Measurements from ENCODE around the gene ZSWIM1. TPM values are rescaled to one million over a fixed set of nuclear protein-coding genes. Genes with fewer than 3 reads are reported as not detected.

ZSWIM1 gene
- total RNA-seq, 1 donor from 2014 or later, result 17.3 TPM

DNA sequence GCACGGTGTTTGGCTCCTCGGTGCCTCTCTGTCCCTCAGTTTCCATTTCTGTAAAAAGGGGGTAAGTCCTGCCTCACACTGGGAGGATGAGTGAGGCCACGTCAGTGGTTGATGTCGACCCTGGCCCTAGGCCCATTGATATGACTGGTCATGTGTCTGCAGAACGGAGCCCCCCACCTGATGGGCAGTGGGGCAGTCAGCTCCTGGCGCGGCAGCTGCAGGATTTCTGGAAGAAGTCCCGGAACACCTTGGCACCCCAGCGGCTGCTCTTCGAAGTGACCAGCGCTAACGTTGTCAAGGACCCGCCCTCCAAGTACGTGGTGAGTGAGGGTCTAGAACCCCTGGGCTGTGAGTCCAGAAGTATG, 46.2 kb upstream of the ZSWIM1 start:
- Mint-ChIP-seq H3K9me3 (no peaks in the 10 kb centered on the region), H3K27me3 (peaks cover 3% of the 10 kb centered on the region)

GRCh38 chr20:45835329-45835765, 45.7 kb upstream of the ZSWIM1 start:
- TF ChIP-seq, protein P1, sequence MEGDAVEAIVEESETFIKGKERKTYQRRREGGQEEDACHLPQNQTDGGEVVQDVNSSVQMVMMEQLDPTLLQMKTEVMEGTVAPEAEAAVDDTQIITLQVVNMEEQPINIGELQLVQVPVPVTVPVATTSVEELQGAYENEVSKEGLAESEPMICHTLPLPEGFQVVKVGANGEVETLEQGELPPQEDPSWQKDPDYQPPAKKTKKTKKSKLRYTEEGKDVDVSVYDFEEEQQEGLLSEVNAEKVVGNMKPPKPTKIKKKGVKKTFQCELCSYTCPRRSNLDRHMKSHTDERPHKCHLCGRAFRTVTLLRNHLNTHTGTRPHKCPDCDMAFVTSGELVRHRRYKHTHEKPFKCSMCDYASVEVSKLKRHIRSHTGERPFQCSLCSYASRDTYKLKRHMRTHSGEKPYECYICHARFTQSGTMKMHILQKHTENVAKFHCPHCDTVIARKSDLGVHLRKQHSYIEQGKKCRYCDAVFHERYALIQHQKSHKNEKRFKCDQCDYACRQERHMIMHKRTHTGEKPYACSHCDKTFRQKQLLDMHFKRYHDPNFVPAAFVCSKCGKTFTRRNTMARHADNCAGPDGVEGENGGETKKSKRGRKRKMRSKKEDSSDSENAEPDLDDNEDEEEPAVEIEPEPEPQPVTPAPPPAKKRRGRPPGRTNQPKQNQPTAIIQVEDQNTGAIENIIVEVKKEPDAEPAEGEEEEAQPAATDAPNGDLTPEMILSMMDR (conservative IDR thresholded peaks at IDR 0.05), result peak; percentile 34
- no peaks in the 10 kb centered on the region for H3K36me3 Mint-ChIP-seq
- no peak for DNase-seq (ENCODE audit: extremely low spot score, unreplicated experiment)
- H3K9me3 Mint-ChIP-seq, result no peaks in the 10 kb centered on the region
- no peak overlapping the region for H3K27ac Mint-ChIP-seq
- peaks cover 24% of the 10 kb centered on the region for H3K4me1 Mint-ChIP-seq (ENCODE audit: unreplicated experiment)
- peak overlapping the region; percentile 88 for H3K4me3 Mint-ChIP-seq
- H3K27me3 Mint-ChIP-seq, result peaks cover 2% of the 10 kb centered on the region

More for the DNA sequence above, 46.2 kb upstream of the ZSWIM1 start:
- H3K4me3 Mint-ChIP-seq, result peak overlapping the region; percentile 88
- no peak for DNase-seq (ENCODE audit: extremely low spot score, unreplicated experiment)
- H3K36me3 Mint-ChIP-seq, result no peaks in the 10 kb centered on the region
- no peak overlapping the region for H3K27ac Mint-ChIP-seq
- peaks cover 24% of the 10 kb centered on the region for H3K4me1 Mint-ChIP-seq (ENCODE audit: unreplicated experiment)
- TF ChIP-seq, protein P1 (conservative IDR thresholded peaks at IDR 0.05), result no peak

GRCh38 chr20:45835825-45836224, 45.2 kb upstream of the ZSWIM1 start:
- Mint-ChIP-seq H3K9me3 (no peaks in the 10 kb centered on the region), H3K4me3 (peak overlapping the region; percentile 62), H3K27ac (peak overlapping the region; percentile 36), H3K36me3 (no peaks in the 10 kb centered on the region), H3K4me1 (ENCODE audit: unreplicated experiment) (peaks cover 24% of the 10 kb centered on the region), H3K27me3 (no peaks in the 10 kb centered on the region)
- DNase-seq (ENCODE audit: extremely low spot score, unreplicated experiment), result no peak
- TF ChIP-seq, protein P1 (conservative IDR thresholded peaks at IDR 0.05), result no peak

- TF ChIP-seq, protein P1 (conservative IDR thresholded peaks at IDR 0.05), result no peak
Measured at GRCh38 chr20:45836841-45837240, 44.2 kb upstream of the ZSWIM1 start.

DNA sequence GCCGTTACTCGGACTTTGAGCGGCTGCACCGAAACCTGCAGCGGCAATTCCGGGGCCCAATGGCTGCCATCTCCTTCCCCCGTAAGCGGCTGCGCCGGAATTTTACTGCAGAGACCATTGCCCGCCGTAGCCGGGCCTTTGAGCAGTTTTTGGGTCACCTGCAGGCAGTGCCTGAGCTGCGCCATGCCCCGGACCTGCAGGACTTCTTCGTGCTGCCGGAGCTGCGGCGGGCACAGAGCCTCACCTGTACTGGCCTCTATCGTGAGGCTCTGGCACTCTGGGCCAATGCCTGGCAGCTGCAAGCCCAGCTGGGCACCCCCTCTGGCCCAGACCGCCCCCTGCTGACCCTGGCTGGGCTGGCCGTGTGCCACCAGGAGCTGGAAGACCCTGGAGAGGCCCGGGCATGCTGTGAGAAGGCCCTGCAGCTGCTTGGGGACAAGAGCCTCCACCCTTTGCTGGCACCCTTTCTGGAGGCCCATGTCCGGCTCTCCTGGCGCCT, 40.3 kb upstream of the ZSWIM1 start:
- Mint-ChIP-seq H3K9me3 (no peaks in the 10 kb centered on the region), H3K4me3 (no peak overlapping the region), H3K27ac (no peak overlapping the region), H3K4me1 (ENCODE audit: unreplicated experiment) (peaks cover 13% of the 10 kb centered on the region), H3K36me3 (peaks cover 4% of the 10 kb centered on the region), H3K27me3 (no peaks in the 10 kb centered on the region)
- DNase-seq (ENCODE audit: extremely low spot score, unreplicated experiment), result no peak
- TF ChIP-seq, protein P1 (conservative IDR thresholded peaks at IDR 0.05), result no peak

More at GRCh38 chr20:45836841-45837240, 44.2 kb upstream of the ZSWIM1 start:
- no peak overlapping the region for H3K27ac Mint-ChIP-seq
- peaks cover 24% of the 10 kb centered on the region for H3K4me1 Mint-ChIP-seq (ENCODE audit: unreplicated experiment)
- H3K36me3 Mint-ChIP-seq, result no peaks in the 10 kb centered on the region
- no peak for DNase-seq (ENCODE audit: extremely low spot score, unreplicated experiment)
- no peaks in the 10 kb centered on the region for H3K27me3 Mint-ChIP-seq
- H3K9me3 Mint-ChIP-seq, result no peaks in the 10 kb centered on the region
- peak overlapping the region; percentile 10 for H3K4me3 Mint-ChIP-seq
